Activated CD8-positive, alpha-beta memory T cell treated with anti-CD3 and anti-CD28 coated beads for 1 hour (primary cell): ENCODE results near the gene AVL9.
"Not testable (repeated sequence)": the region's sequence is repeated elsewhere in the genome, so short reads cannot be mapped to it uniquely, and the experiment has no call there.

Experiments
- DNase-seq, 2 donors: peaks; one replicate each; pipeline ENCODE4 v3.0.0-alpha.2; 2020; ENCODE audit warnings: low read depth in 1 of 2; ENCODE audit errors: extremely low read depth in 1 of 2

Gene AVL9

GRCh38 chr7:32494946-32495297 is 367 bp upstream of the AVL9 start:
- no peak for DNase-seq

- DNase-seq: no peak
Observed at GRCh38 chr7:32496052-32496813, 944 bp downstream of the AVL9 start.

DNA sequence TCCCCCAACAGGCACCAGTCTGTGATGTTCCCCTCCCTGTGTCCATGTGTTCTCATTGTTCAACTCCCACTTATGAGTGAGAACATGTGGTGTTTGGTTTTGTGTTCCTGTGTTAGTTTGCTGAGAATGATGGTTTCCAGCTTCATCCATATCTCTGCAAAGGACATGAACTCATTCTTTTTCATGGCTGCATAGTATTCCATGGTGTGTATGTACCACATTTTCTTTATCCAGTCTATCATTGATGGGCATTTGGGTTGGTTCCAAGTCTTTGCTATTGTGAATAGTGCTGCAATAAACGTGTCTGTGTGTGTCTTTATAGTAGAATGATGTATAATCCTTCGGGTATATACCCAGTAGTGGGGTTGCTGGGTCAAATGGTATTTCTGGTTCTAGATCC is 4.5 kb downstream of the AVL9 start:
- not testable (repeated sequence) for DNase-seq

- DNase-seq: not testable (repeated sequence)
Observed at GRCh38 chr7:32500216-32500615, 4.9 kb downstream of the AVL9 start.

GRCh38 chr7:32500922-32501341 is 5.6 kb downstream of the AVL9 start:
- no peak for DNase-seq

DNA sequence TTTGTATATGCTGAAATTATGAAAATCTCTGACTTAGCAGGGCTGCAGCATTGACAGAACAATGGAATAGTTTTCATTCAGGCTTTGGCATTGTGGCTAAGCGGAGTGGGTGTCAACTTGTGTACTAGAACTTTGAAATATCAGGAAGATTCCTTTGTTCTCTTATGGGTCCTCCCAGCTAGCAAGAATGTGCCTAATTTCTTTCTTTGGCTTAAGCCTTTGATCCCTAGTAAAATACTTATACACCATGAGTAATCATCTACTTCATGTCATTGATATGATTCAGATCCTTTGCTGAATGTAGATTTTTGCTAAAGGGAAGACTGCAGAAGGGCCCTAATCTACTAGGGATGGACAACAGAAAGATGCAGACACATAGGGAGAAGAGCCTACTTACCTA is 6.2 kb downstream of the AVL9 start:
- no peak for DNase-seq

DNA sequence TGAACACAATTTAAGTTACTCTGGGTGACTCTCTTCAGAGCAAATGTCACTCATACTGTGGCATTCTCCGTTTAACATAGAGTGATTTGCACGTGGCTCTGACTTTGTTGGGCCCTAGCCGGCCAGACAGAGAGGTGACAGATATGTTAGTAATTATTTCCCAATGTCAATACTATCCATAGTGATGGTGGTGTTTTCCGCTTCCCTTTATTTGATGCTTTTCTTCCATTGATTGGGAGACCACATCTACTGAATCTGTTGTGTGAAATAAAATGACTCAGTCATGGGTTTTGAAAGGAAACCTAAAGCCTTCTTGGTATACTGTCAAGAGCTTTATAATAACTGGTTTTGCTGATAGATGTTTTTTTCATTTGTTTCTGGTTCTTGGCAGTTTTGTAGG is 7.4 kb downstream of the AVL9 start:
- no peak for DNase-seq

GRCh38 chr7:32506266-32507054 is 11.2 kb downstream of the AVL9 start:
- no peak for DNase-seq

DNA sequence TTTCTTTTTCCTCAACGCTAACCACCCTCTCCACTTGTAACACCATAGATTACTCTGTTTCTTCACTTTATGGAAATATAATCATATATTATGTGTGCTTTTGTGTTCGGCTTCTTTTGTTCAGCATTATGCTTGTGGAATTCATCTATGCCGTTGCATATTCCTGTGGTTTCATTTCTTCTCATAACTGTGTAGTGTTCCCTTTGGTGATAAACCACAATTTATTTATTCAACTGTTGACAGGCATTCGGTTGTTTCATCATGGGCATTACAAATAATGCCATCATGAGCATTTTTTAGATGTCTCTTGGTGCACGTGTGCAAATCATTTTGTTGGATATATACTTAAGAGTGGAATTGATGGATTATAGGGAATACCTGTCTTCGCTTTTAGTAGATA is 12.1 kb downstream of the AVL9 start:
- no peak for DNase-seq

GRCh38 chr7:32511791-32512190 is 16.5 kb downstream of the AVL9 start:
- DNase-seq: no peak

GRCh38 chr7:32513210-32513609 is 17.9 kb downstream of the AVL9 start:
- no peak for DNase-seq

DNA sequence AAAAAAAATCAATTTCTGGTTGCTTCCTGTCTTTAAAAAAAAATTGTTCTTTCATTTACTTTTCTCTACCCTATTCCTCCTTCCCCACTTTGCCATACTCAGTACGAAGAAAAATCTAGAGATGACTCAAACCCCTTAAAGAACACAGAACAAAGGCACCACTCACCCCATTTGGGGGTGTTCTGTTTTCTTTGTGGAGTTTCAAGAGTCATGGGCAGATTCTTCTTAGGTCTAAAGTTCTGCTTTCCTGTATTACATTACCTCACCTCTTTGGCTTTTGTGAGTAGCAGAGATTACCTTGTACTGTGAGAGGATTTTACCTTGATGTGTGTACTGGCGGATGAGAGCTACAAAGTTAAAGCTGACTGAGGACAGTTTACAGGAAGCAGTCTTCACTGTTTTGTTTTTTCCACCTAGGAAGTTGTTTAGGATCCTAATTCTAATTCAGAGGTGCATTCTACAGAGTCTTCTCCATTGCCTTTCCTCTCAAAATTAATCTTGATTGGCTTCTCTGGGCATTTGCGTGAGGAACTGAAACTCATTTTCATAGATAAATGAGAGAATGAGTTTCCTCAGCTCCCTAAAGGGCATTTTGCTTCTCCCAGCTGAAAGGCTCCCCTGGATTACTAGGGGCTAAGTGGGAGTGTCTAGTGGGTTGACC is 20.7 kb downstream of the AVL9 start:
- no peak for DNase-seq

DNA sequence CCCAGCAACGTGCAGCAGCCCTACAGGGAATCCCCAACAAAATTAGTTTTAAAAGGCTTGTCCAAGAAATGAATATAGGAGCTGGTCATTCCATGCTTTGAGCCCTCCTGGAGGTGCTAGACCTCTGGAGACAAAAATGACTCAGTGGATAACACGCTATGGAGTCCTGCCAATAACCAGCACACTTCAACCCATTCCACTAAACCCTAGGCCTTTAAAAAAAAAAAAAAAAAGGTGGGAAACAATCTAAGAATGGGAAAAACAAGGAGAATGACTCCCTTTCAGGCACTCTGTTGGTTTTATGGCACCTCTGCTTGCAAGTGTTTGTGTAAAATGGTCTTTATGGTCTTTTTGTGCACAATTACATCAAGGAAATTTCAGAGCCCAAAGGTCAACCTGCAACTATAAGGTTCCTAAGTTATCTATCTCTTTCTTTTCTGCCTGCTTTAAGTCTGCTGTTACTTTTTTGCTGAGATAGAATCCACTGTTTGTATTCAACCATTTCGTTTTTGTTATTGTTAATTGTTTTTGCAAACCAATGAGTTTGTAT is 21.3 kb downstream of the AVL9 start:
- no peak for DNase-seq

- DNase-seq: no peak
Observed at GRCh38 chr7:32518534-32519140, 23.3 kb downstream of the AVL9 start.

GRCh38 chr7:32519763-32520162 is 24.5 kb downstream of the AVL9 start:
- DNase-seq: no peak

- DNase-seq: no peak
Observed at GRCh38 chr7:32522746-32523530, 27.6 kb downstream of the AVL9 start.

DNA sequence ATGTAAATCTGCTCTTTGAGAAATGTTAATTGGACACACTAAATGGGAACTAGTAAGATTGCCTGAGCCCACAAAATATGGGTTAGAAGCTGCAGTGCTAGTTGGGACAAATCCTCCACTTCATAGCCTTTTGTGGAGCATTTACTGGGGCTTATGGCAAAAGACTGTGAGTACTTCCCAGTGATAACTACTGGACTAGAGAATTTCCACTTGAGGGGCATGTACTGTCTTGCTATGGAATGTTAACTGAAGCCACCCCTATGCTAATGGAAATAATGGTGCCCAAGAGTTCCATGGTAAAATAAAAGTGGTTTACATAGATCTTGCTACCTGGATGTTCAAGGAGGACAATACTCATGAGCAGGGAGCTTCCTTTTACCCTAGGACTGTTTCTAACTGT is 29.3 kb downstream of the AVL9 start:
- no peak for DNase-seq

DNA sequence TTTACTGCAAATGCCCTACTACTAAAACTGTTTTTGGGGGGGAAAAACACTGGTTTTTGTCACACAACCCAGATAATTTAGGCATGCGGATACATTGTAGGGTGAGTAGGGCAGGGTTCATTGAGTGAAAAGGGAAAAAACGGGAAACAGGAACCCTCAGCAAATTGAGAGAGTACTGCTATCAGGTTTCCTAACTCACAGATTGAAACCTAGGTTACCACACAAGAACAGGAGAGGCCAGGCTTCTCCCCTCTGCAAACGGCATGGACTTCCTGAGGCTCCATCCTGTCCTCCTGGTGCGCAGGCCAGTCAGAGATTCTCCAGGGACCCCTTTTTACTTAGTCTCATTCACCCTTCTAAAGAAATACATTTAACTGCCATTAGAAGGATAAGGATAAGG is 30.6 kb downstream of the AVL9 start:
- DNase-seq: no peak

GRCh38 chr7:32531402-32531801 is 36.1 kb downstream of the AVL9 start:
- DNase-seq: no peak

- no peak for DNase-seq
Observed at GRCh38 chr7:32532086-32532485, 36.8 kb downstream of the AVL9 start.
